Measurements from ENCODE around the gene KLK4. TPM values are rescaled to one million over a fixed set of nuclear protein-coding genes. Genes with fewer than 3 reads are reported as not detected.

The KLK4 gene
- total and polyA plus RNA-seq, 9 of the 15 experiments (the other 6 are each of a cell fraction or from before 2014, with no cell fraction given) = not detected

DNA sequence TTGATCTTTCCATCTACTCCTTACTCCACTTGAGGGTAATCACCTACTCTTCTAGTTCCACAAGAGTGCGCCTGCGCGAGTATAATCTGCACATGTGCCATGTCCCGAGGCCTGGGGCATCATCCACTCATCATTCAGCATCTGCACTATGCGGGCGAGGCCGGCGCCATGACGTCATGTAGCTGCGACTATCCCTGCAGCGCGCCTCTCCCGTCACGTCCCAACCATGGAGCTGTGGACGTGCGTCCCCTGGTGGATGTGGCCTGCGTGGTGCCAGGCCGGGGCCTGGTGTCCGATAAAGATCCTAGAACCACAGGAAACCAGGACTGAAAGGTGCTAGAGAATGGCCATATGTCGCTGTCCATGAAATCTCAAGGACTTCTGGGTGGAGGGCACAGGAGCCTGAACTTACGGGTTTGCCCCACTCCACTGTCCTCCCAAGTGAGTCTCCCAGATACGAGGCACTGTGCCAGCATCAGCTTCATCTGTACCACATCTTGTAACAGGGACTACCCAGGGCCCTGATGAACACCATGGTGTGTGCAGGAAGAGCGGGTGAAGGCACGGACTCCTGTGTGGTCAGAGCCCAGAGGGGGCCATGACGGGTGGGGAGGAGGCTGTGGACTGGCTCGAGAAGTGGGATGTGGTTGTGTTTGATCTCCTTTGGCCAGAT lies 40.6 kb downstream of the KLK4 start (continued):
- TF ChIP-seq ARID4B (CRISPR knock-in tag; IDR thresholded peaks at IDR 0.05) = peak; percentile 45; the same call in 1 of the 2 replicates
- TF ChIP-seq, protein P1, sequence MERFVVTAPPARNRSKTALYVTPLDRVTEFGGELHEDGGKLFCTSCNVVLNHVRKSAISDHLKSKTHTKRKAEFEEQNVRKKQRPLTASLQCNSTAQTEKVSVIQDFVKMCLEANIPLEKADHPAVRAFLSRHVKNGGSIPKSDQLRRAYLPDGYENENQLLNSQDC (CRISPR knock-in tag; IDR thresholded peaks at IDR 0.05) = 0 out of 2 replicates have a peak, but pooled peaks have one; percentile 24
- TF ChIP-seq FOXK2 (conservative IDR thresholded peaks at IDR 0.05 in 1 of 2, IDR thresholded peaks at IDR 0.05 in 1 of 2; ENCODE audit: low read depth in 2 of 2) = peak; percentile 71 to 74; a peak in 3 of 4 replicates
- no peak for TF ChIP-seq PBX2 (CRISPR knock-in tag; IDR thresholded peaks at IDR 0.05; ENCODE audit: low read depth)
- 0 out of 2 replicates have a peak, but pooled peaks have one; percentile 25 for TF ChIP-seq PBX2 (tag; conservative IDR thresholded peaks at IDR 0.05; ENCODE audit: low read depth)
- peak; percentile 46; the same call in 1 of the 2 replicates for TF ChIP-seq TCF3 (CRISPR knock-in tag; IDR thresholded peaks at IDR 0.05)
- no peak for TF ChIP-seq POLR2H (tag; IDR thresholded peaks at IDR 0.05; ENCODE audit: low read depth)
- TF ChIP-seq RAD21 (CRISPR knock-in tag; conservative IDR thresholded peaks at IDR 0.05 in 1 of 2, IDR thresholded peaks at IDR 0.05 in 1 of 2) = peak; percentile 88 to 96
- peak; percentile 99 for TF ChIP-seq CREB1 (IDR thresholded peaks at IDR 0.05)
- peak; percentile 100 for TF ChIP-seq CREB1 (CRISPR knock-in tag; IDR thresholded peaks at IDR 0.05)
- no peak for TF ChIP-seq KDM5B (IDR thresholded peaks at IDR 0.05; ENCODE audit: insufficient replicate concordance, low read depth, low read length)
- TF ChIP-seq RBM39 (optimal IDR thresholded peaks at IDR 0.05; ENCODE audit: low read depth, low read length) = peak; percentile 29
- peak; percentile 65 for TF ChIP-seq NFIC (IDR thresholded peaks at IDR 0.05)
- TF ChIP-seq SMAD1 (IDR thresholded peaks at IDR 0.05; ENCODE audit: low read depth, low read length, partially characterized antibody) = no peak
- peak; percentile 96 for TF ChIP-seq CTBP1 (IDR thresholded peaks at IDR 0.05; ENCODE audit: borderline replicate concordance)
- TF ChIP-seq NR4A1 (CRISPR knock-in tag; IDR thresholded peaks at IDR 0.05) = no peak
- TF ChIP-seq NR4A1 (tag; IDR thresholded peaks at IDR 0.05) = 0 out of 2 replicates have a peak, but pooled peaks have one; percentile 73
- no peak for TF ChIP-seq CAMTA2 (CRISPR knock-in tag; conservative IDR thresholded peaks at IDR 0.05)
- TF ChIP-seq EP400 (IDR thresholded peaks at IDR 0.05) = peak; percentile 76
- peak; percentile 79 for TF ChIP-seq MEIS2 (IDR thresholded peaks at IDR 0.05; ENCODE audit: partially characterized antibody)
- no peak for TF ChIP-seq ZNF24 (IDR thresholded peaks at IDR 0.05)
- no peak for TF ChIP-seq CCAR2 (IDR thresholded peaks at IDR 0.05; ENCODE audit: low read depth, low read length)

Data from K562 (cell line).